Psoas muscle (tissue), 8 donors: ENCODE measurements around the gene ATAD3A. TPM values are rescaled to one million over a fixed set of nuclear protein-coding genes. Genes with fewer than 3 reads are reported as not detected.

ENCODE experiments used
- ATAC-seq, 4 donors: fragments of 200-7000 bp; cut with Tn5 transposase; one replicate each; pipeline ENCODE4 v1.9.1; 2020; ENCODE audit warnings: moderate library complexity in 3 of 4, mild to moderate bottlenecking in 2 of 4
- DNase-seq, 2 donors: peaks; one replicate each; pipeline ENCODE4 v3.0.0-alpha.2; 2020
- H3K27ac ChIP-seq: fragments of 200-600 bp; one replicate; pipeline ENCODE4 v1.8.0; 2022
- H3K27me3 ChIP-seq, 3 donors: fragments of 200-600 bp in 1 of 3; one replicate each; pipeline versions ENCODE4 v1.6.1 to v1.8.0; 2013 to 2022; ENCODE audit warnings: low read length in 2 of 3, mild to moderate bottlenecking in 2 of 3, moderate library complexity in 1 of 3; ENCODE audit not compliant: insufficient read depth in 3 of 3
- H3K36me3 ChIP-seq, 2 donors: fragments of 200-600 bp in 1 of 2; one replicate each; pipeline versions ENCODE4 v1.6.1 to v1.8.0; 2013 to 2022; ENCODE audit warnings: low read depth in 1 of 2, mild to moderate bottlenecking in 1 of 2, moderate library complexity in 1 of 2; ENCODE audit not compliant: insufficient read depth in 1 of 2
- H3K4me1 ChIP-seq: fragments of 200-600 bp; one replicate; pipeline ENCODE4 v1.8.0; 2022
- H3K4me3 ChIP-seq: fragments of 200-600 bp; one replicate; pipeline ENCODE4 v1.8.0; 2022; ENCODE audit warnings: mild to moderate bottlenecking
- H3K9me3 ChIP-seq: fragments of 200-600 bp; one replicate; pipeline ENCODE4 v1.8.0; 2022
- WGBS, 3 donors: extraction: QIAGEN DNeasy Blood & Tissue Kit; methylation state at CpG; one replicate each; pipeline versions ENCODE4 v1.1.6 to v1.1.7; 2013; 5-methylcytosine and 5-hydroxymethylcytosine counted together
- intact Hi-C, 2 donors: fragments of 100-400 bp; cut with DNase I; formaldehyde crosslinking; loops; one replicate each; pipeline versions ENCODE4 v1.11.0 to v1.14.2; 2022
- polyA plus RNA-seq, 3 donors: library from polyadenylated mRNA; stranded (reverse); fragments of 200-250 nt; gene quantifications; one replicate each; pipeline ENCODE4 v1.2.3, GENCODE V29; 2013
- total RNA-seq, 4 donors: library from RNA; stranded (reverse); fragmentation: NEBNext Ultra II Directional in 2 of 4; extraction: Animal tissue kit (Norgen Biotek cat#: 25700) in 2 of 4; gene quantifications; one replicate each; pipeline versions ENCODE4 v1.2.1 to v1.2.4, GENCODE V29; 2021 to 2023
- TF ChIP-seq, protein P1 (sequence below): fragments of 200-600 bp; IDR thresholded peaks from one replicate; pipeline ENCODE4 v1.8.0; 2022; ENCODE audit warnings: antibody characterized with exemption
- donor health status: healthy with polysubstance abuse.
- donor health status: DM: no; HTN: no; CAD: no; lungs with moderate emphysema.
- donor health status: Bipolar disorder and iron deficiency.
- donor health status: healthy.
- donor health status: DM: yes; HTN: yes; CAD: no.
- donor health status: DM: no; HTN: no; CAD: no.
- donor health status: DM: no; HTN: no; CAD: no.
- donor health status: DM: yes; HTN: yes; CAD: no.

Gene ATAD3A
- total and polyA plus RNA-seq, 7 donors: 20.6 to 48.6 (median 33.5) TPM

DNA sequence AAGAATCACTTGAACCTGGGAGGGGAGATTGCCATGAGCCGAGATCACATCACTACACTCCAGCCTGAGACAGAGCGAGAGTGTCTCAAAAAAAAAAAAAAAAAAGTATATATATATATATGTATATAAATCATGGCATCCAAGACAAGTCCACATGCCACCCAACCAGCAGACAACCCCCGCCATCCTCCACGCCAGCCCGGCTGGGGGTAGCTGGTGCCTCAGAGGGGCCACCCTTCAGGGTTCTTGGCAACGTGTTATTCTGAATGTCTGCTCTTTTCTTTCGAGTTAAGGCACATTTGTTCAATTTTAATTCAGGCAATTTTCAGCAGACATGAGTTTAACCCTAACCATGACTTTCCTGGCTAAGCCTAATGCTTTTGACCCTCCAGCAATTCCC lies 38.1 kb downstream of the ATAD3A start:
- no peaks in the 10 kb centered on the region for H3K9me3 ChIP-seq
- peaks cover 24% of the 10 kb centered on the region for H3K4me1 ChIP-seq
- no peak for DNase-seq
- peaks cover 0 to 21% of the 10 kb centered on the region in 2 donors for H3K36me3 ChIP-seq
- peak overlapping the region; percentile 50 for H3K27ac ChIP-seq
- no peak for ATAC-seq
- 75 to 76% (median 75%) methylated on average over 7 of the region's 7 CpGs for WGBS, 3 donors
- TF ChIP-seq, protein P1, sequence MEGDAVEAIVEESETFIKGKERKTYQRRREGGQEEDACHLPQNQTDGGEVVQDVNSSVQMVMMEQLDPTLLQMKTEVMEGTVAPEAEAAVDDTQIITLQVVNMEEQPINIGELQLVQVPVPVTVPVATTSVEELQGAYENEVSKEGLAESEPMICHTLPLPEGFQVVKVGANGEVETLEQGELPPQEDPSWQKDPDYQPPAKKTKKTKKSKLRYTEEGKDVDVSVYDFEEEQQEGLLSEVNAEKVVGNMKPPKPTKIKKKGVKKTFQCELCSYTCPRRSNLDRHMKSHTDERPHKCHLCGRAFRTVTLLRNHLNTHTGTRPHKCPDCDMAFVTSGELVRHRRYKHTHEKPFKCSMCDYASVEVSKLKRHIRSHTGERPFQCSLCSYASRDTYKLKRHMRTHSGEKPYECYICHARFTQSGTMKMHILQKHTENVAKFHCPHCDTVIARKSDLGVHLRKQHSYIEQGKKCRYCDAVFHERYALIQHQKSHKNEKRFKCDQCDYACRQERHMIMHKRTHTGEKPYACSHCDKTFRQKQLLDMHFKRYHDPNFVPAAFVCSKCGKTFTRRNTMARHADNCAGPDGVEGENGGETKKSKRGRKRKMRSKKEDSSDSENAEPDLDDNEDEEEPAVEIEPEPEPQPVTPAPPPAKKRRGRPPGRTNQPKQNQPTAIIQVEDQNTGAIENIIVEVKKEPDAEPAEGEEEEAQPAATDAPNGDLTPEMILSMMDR: no peak
- H3K27me3 ChIP-seq: no peaks in the 10 kb centered on the region
- intact Hi-C loops: no loop called here
- H3K4me3 ChIP-seq: no peak overlapping the region

DNA sequence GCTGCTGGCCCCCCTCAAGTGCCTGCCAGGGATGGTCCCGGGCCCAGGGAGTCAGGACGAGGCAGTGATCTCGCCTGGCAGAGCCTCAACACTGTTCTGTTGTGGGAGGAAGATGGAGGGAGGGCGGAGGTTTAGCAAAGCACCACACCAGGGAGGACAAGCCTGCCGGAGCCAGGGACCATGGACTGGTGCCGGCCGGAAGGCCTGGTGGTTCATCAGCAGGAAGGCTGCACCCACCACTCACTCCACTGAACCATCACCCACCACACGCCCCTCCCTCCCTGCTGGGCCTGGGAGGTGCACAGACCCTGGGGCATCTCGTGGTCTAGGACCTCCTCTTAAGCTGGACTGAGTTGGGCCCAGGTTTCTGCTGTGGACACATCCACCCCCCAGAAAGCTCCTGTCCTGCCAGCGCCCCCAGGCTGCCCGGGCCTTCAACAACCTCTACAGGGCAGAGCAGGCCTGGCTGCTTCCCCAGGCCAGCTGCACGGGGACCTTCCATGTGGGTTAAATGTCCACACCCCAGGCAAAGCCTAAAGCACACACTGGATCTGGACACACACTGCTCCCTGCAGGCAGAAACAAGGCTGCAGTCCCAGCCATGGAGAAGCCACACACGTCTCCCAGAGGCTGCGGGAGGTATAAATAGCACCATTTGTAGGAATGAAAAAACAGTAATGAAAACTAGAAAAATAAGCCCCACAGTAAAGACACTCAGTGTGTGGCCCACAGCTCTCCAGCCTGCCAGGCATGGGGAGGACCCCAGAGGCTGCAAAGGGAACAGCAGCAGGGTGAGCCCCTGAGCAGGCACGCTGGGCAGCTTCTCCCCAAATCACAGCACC lies 38.9 kb downstream of the ATAD3A start:
- DNase-seq (peak in 1 of 2 donors; percentile 80), ATAC-seq (peak; percentile 48 to 64 (median 56))
- Histone ChIP-seq H3K36me3 (peaks cover 0 to 20% of the 10 kb centered on the region in 2 donors), H3K9me3 (no peaks in the 10 kb centered on the region), H3K27me3 (no peaks in the 10 kb centered on the region), H3K27ac (peak overlapping the region; percentile 50), H3K4me3 (peak overlapping the region; percentile 6), H3K4me1 (peaks cover 30% of the 10 kb centered on the region)
- WGBS, 3 donors: 40 to 59% (median 49%) methylated on average over 14 to 15 of the region's 15 CpGs
- TF ChIP-seq, protein P1: peak; percentile 40
- intact Hi-C loops: no loop called here

DNA sequence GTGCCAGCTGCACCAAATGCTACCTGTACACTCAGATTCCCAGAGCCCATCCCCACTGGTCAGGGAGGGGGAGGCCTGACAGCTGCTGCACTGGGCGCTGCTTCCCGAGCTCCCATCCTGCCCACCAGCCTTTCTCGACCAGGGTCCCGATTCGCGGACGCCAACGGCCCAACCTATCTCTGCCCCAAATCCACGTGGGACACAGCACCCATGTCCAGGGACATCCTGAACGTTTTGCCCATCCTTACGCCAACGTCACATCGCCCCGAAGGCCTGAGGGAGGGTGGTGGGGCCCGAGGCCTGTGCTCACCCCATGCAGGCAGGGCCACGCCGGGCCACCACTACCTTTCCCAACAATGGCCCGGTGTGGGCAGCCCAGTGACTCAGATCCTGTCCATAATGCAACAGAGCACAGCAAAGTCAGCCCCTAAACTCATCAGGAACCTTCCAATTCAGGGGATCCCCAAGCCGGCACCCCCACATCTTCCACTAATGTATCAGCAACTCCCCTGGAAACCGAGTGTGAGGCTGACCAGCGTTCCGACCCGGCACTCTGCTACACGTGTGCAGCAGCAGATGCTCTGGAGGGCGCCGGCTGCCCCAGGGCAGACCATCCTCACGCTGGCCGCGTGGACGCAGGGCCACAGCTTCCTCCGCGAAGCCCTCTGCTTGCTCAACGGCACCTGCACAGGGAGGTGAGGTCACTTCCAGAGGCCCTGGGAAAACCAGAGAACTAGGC lies 39.7 kb downstream of the ATAD3A start:
- no peak overlapping the region for H3K4me3 ChIP-seq
- no peak for DNase-seq
- peaks cover 0 to 16% of the 10 kb centered on the region in 2 donors for H3K36me3 ChIP-seq
- no peak for ATAC-seq
- 83 to 89% (median 84%) methylated on average over 33 of the region's 33 CpGs for WGBS, 3 donors
- peaks cover 30% of the 10 kb centered on the region for H3K4me1 ChIP-seq
- intact Hi-C loops: no loop called here
- no peaks in the 10 kb centered on the region for H3K9me3 ChIP-seq
- H3K27me3 ChIP-seq: no peaks in the 10 kb centered on the region
- TF ChIP-seq, protein P1: no peak
- H3K27ac ChIP-seq: no peak overlapping the region

DNA sequence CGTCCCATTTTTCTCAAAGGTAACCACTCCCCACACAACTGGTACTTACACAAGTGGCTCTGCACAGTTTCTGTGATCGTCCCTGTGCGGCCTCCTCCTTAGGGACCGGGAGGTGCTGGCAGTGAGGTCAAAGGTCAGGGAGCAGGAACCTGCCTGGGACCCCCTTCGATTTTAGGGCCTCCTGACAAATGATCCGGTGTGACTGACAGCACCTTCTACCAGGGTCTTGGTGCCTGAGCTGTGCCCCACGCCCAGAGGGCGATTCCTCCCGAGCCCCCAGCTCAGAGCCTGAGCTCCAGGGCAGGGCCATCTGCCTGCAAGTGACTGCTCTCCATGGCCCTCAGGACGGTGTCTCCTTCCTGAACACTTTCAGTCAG lies 40.3 kb downstream of the ATAD3A start:
- WGBS, 3 donors: 80 to 84% (median 83%) methylated on average over 10 of the region's 10 CpGs
- no peak for ATAC-seq
- TF ChIP-seq, protein P1: no peak
- no peak for DNase-seq
- intact Hi-C loops: no loop called here
- Histone ChIP-seq H3K27me3 (no peaks in the 10 kb centered on the region), H3K4me3 (no peak overlapping the region), H3K4me1 (peaks cover 30% of the 10 kb centered on the region), H3K27ac (no peak overlapping the region), H3K9me3 (no peaks in the 10 kb centered on the region), H3K36me3 (peaks cover 0 to 11% of the 10 kb centered on the region in 2 donors)
